GM12874 (cell line): Measurements from ENCODE around the gene PDGFRA.

ENCODE experiments used
- CTCF ChIP-seq: IDR thresholded peaks from 2 replicates; pipeline ENCODE4 v1.5.1; 2011; ENCODE audit warnings: low read depth, mild to moderate bottlenecking, control low read depth, low read length, moderate library complexity; ENCODE audit not compliant: insufficient read depth

PDGFRA gene

GRCh38 chr4:54192811-54193210 is 36.3 kb upstream of the PDGFRA start:
- TF ChIP-seq CTCF, result no peak

GRCh38 chr4:54197926-54198325 is 31.2 kb upstream of the PDGFRA start:
- no peak for TF ChIP-seq CTCF

GRCh38 chr4:54199919-54200318 is 29.2 kb upstream of the PDGFRA start:
- no peak for TF ChIP-seq CTCF

DNA sequence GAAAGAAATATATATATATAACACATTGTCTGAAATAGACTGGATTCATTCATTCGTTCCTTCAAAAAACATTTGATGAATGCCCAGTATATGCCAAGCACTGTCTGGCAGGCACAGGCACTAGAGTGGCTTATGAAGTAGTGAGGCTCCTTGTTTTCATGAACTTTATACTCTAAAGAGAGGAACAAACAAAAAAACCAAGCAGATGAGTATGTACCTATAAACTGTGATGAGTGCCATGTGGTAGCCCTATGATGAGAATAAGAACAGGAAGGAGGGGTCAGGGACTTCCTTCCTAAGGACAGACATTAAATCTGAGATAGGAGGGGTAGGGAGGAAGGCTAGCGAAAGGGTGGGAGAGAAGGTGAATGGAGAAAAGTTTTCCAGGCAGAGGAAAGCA is 19.5 kb upstream of the PDGFRA start:
- TF ChIP-seq CTCF, result no peak

DNA sequence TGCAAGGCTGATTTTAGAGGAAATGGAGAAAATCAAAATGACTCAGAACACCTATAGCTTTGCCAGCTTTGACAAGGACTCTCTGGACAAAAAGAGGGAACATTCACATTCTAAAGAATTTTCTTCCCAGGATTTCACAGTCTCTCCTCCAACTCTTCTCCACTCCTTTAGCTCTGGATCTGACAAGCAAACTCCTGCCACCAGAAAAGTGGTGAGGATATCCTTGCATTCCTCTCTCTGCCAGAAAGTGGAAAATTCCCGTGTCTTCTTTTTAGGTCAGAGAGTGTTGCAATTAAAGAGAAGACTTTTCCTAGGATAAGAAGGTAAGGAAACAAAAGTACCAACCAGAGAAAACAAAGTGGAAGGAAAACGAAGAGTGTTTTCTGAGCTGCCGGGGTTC is 16.1 kb upstream of the PDGFRA start:
- no peak for TF ChIP-seq CTCF

DNA sequence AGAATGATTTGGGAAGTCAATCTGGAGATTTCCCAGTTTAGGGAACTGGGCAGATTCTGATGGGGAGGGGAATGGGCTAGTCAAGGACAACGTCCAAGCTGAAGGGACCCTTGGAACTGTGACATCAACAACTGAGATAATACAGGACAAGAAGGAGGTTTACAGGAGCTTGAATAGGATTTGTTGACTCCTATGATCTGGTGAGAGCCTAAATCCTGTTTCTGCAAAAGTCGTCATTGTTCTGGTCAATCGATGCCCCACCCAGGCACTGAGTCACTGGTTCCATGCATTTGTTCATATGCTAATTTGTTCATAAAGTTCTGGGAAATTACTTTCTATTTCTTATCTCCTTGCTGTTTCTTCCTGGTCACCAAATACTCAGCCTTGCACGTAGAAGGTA is 15.3 kb upstream of the PDGFRA start:
- no peak for TF ChIP-seq CTCF

DNA sequence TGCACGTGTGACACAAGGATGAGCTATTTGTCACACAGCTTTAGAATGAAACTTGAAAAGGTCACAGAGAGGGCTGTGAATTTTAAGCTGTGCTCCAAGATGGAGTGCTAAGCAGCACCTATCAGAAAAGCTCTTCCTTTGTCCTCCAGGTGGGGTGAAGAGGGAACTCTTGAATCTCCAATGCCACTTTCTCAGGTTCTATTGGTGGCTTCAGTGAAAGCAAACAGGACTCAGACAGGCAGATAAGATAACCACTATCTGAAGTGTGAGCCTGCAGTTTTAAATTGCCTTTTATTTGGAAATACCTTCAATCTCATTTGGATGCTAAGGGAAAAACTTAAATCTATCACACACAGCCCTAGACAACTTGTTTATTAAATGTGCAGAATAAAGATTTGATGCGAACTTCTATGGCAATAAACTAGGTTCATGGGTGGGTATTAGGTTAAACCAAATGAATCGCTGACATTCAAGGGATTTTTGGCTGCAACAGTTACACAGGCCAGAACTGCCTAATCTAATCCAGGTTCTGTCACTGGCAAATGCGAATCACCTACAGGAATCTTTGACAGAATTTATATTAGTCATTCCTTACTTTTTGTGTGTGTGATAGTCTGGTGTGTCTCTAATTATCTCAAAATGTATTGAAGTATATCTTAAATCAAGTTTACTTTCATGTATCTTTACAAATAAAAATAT is 13.6 kb upstream of the PDGFRA start:
- TF ChIP-seq CTCF, result no peak
